AG09309 (cell line): Measurements from ENCODE around the gene NGEF.

Experiments used
- DNase-seq: peaks from one replicate; pipeline ENCODE4 v3.0.0-alpha.2; 2010; ENCODE audit warnings: low read depth
- H3K4me3 ChIP-seq: 2 replicates; pipeline ENCODE4 v1.5.1; 2011; ENCODE audit warnings: mild to moderate bottlenecking, low read depth, low read length, moderate library complexity; ENCODE audit not compliant: control insufficient read depth
- TF ChIP-seq, protein P1 (sequence below): IDR thresholded peaks from 2 replicates; pipeline ENCODE4 v1.5.1; 2011; ENCODE audit warnings: mild to moderate bottlenecking, low read depth, low read length, inconsistent platforms; ENCODE audit not compliant: insufficient read depth, control insufficient read depth; ENCODE audit errors: missing control alignments

The NGEF gene

DNA sequence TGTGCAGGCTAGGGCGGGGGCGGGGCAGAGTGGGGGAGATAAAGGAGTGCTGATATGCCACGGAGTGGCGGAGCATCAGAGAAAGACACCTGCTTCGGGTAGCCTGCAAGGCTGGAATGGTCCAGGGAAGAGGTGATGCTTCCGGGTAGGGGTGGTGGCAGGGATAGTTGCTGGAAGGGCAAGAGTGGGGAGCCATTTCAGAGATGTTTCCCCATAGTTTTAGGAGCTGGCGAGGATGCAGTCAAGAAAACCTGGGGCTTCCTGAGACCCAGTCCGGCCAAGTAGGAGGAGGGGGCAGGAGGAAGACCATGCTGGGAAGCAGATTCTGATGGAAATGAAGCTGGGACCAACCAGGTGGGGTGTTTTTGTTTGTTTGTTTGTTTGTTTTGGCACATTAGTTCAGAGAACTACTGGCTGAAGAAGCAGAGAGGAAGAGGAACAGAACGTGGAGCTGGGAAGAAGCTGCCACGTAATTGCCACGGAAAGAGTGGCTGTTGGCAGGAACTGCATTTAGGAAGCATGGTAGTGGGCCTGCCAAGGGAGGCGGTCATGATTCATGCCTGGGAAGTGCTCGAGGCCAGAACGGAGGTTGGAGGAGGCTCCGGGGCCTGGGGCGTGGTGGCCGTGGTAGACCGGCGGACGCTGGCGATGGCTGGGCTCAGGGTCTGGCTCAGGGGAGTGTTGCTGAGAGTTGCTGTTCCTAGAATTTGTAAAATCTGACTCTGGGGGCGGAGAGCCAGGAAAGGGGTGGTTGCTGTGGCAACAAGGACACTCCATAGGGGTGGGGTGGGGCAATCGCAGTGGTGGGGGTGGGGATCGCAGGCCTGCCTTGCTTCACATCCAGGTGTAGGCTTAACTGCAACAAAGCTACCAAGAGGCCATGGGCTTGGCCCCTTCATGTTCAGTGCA, 38.4 kb upstream of the NGEF start:
- no peak for DNase-seq
- TF ChIP-seq, protein P1, sequence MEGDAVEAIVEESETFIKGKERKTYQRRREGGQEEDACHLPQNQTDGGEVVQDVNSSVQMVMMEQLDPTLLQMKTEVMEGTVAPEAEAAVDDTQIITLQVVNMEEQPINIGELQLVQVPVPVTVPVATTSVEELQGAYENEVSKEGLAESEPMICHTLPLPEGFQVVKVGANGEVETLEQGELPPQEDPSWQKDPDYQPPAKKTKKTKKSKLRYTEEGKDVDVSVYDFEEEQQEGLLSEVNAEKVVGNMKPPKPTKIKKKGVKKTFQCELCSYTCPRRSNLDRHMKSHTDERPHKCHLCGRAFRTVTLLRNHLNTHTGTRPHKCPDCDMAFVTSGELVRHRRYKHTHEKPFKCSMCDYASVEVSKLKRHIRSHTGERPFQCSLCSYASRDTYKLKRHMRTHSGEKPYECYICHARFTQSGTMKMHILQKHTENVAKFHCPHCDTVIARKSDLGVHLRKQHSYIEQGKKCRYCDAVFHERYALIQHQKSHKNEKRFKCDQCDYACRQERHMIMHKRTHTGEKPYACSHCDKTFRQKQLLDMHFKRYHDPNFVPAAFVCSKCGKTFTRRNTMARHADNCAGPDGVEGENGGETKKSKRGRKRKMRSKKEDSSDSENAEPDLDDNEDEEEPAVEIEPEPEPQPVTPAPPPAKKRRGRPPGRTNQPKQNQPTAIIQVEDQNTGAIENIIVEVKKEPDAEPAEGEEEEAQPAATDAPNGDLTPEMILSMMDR: no peak
- no peak overlapping the region for H3K4me3 ChIP-seq

DNA sequence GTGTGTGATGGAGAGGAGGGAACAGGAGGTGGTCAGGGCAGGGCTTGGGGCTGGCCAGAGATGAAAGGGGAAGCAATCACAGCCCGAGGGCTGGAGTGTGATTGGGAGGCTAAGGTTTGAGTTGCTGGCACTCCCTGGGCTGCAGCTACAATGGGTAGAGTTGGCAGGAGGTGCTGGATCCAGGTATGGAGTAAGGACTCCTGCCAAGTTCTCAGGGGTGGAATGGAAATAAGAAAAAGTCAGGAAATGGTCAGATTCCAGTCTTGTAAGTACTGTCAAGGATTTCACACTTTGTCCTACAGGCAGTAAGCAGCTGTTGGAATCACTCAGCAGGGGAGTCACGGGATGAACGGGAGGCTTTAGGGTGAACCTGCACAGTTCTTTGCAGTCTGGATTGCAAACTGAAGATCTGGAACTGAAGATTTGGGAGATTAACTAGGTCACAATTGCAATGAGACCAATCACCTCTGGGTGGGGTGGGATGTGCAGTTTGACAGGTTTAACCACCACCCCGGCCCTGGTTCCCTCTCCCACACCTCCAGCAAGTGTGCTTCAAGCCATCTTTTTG, 36.2 kb upstream of the NGEF start:
- H3K4me3 ChIP-seq: no peak overlapping the region
- TF ChIP-seq, protein P1: no peak
- no peak for DNase-seq

DNA sequence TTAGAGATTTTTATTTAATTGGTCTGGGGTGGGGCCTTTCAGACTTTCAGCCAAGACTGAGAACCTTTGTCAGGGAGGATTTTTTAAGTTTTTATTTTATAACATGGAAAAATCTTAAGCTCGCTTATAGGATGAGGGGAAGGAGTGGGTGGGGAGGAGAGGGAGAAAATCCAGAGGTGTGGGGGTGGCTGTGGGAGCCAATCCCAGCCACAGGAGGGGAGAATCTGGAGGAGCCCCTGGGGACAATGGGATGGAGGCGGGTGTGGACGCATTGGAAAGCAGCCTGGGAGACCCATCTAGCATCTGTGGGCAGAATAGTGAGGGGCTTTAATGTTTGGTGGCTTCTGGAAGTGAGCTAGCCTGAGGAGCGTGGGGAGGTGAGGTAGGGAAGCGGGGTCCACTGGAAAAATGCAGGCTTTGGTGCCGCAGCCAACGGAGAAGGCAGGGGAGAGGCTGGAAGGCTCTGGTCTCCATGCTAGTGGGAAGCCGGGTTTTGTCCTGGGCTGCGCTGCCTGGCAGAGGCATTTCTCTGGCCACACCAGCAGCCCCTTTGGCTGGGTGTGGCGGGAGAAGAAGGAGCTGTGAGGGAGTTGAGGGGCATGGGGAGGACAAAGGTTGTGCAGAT, 35.6 kb upstream of the NGEF start:
- no peak overlapping the region for H3K4me3 ChIP-seq
- no peak for DNase-seq
- TF ChIP-seq, protein P1: no peak

DNA sequence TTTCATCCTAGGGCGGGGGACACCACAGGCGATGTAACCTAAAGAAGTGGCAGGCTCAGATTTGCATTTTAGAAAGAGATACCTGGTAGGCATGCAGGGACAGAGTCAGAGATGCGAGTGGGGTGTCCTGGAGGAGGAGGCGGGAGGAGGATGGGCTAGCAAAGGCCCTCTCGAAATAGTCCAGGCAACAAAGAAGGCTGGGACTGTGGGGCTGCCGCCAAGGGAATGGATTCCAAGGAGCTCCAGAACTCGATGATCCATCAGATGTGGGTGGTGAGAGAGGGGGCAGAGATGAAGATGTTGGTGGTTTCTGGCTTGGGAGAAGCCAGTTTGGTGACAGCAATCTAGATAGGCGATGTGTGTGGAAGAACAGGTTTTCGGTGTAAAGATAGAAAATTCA, 34.6 kb upstream of the NGEF start:
- TF ChIP-seq, protein P1: no peak
- DNase-seq: no peak

DNA sequence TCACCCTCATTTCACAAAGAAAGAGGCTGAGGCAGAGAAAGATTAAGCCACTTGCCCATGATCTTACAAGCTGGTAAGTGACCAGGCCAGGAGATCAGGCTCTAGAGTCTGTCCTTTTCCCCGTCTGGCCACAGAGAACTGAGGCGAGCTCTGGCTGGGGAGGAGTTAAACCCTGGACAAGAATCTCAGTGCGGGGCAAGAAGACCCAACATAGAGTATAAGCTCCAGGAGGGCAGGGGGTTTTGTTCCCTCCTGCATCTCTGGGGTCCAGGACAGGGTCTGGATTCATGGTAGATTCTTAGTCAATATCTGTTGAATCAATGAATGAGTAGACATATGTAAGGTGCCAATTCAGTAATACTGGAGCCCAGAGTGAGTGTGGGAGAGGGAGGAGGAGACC, 34.1 kb upstream of the NGEF start:
- TF ChIP-seq, protein P1: no peak
- DNase-seq: no peak
- H3K4me3 ChIP-seq: no peak overlapping the region

More for the DNA sequence above, 34.6 kb upstream of the NGEF start:
- H3K4me3 ChIP-seq: no peak overlapping the region

DNA sequence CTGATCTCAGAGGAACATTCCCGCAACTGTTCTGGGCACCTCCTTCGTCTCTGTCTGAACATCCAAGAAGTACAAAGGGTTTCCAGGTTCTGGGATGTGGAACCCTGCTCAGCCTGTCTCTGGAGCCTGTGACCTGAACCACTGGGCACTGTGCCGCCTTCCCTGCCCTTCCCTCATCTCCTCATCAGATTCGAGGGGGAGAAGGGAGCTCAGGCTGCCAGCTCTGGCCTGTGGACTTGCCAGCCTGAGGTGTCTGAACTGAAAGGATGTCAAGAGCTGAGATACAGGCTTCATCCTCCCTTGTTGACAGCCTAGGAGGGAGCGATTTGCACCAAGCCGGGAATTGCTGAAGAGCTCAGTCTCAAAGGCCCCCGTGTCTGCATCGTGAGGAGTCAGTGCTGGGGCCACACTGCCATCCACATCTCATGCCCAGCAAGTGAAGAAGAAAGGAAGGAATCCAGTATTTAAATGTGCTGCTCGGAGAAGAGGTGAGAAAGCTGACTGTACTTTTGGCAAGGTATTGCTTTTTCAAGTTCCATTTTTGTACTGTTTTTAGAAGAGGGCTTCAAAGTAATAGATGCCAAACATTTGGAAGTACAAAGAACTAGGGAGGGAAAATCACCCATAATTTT, 32.0 kb upstream of the NGEF start:
- TF ChIP-seq, protein P1: no peak
- no peak overlapping the region for H3K4me3 ChIP-seq
- no peak for DNase-seq
